Neuronal stem cell (in vitro differentiated cells): ENCODE results near the gene APIP.

Source experiments
- DNase-seq: peaks from one replicate; pipeline ENCODE4 v3.0.0-alpha.2; 2013; ENCODE audit warnings: low spot score
- H2AFZ ChIP-seq: one replicate; pipeline ENCODE4 v1.6.1; 2013; ENCODE audit warnings: mild to moderate bottlenecking, low read length, inconsistent platforms
- H2AK5ac ChIP-seq: 2 replicates; pipeline ENCODE4 v1.6.1; 2013; ENCODE audit warnings: low read depth, mild to moderate bottlenecking, inconsistent platforms, low read length, moderate library complexity, mixed read lengths
- H2BK120ac ChIP-seq: 2 replicates; pipeline ENCODE4 v1.6.1; 2013; ENCODE audit warnings: low read depth, mild to moderate bottlenecking, inconsistent platforms, low read length, moderate library complexity, mixed read lengths
- H2BK12ac ChIP-seq: one replicate; pipeline ENCODE4 v1.6.1; 2013; ENCODE audit warnings: low read length, inconsistent platforms
- H2BK15ac ChIP-seq: 2 replicates; pipeline ENCODE4 v1.6.1; 2013; ENCODE audit warnings: mild to moderate bottlenecking, low read length, inconsistent platforms, mixed read lengths
- H2BK5ac ChIP-seq: one replicate; pipeline ENCODE4 v1.6.1; 2013; ENCODE audit warnings: inconsistent platforms, mild to moderate bottlenecking, low read length, moderate library complexity
- H3K14ac ChIP-seq: one replicate; pipeline ENCODE4 v1.6.1; 2013; ENCODE audit warnings: low read length, inconsistent platforms
- H3K18ac ChIP-seq: 2 replicates; pipeline ENCODE4 v1.6.1; 2013; ENCODE audit warnings: low read length, inconsistent platforms
- H3K23ac ChIP-seq: 2 replicates; pipeline ENCODE4 v1.6.1; 2013; ENCODE audit warnings: low read depth, mild to moderate bottlenecking, mixed read lengths, low read length, inconsistent platforms; ENCODE audit not compliant: poor library complexity
- H3K27ac ChIP-seq: replicated peaks from 3 replicates; pipeline ENCODE4 v1.5.1; 2013; ENCODE audit warnings: low read length, inconsistent platforms
- H3K27me3 ChIP-seq, 3 experiments: 2 replicates each; pipeline ENCODE4 v1.6.1; 2013; ENCODE audit warnings: low read length in 3 of 3, mild to moderate bottlenecking in 2 of 3, inconsistent platforms in 1 of 3, low read depth in 1 of 3, mixed read lengths in 1 of 3, moderate library complexity in 1 of 3; ENCODE audit not compliant: control insufficient read depth in 3 of 3, insufficient read depth in 3 of 3
- H3K36me3 ChIP-seq, 2 donors: replicated peaks in 1 of 2; 2 replicates each; pipeline ENCODE4 v1.6.1; 2013; ENCODE audit warnings: low read length in 2 of 2; ENCODE audit not compliant: control insufficient read depth in 2 of 2, insufficient read depth in 2 of 2
- H3K4ac ChIP-seq: 2 replicates; pipeline ENCODE4 v1.6.1; 2013; ENCODE audit warnings: inconsistent platforms, mild to moderate bottlenecking, low read length, moderate library complexity
- H3K4me1 ChIP-seq, 2 donors: 1 replicate in 1 of 2; 2 replicates in 1 of 2; pipeline ENCODE4 v1.6.1; 2013; ENCODE audit warnings: low read length in 2 of 2, low read depth in 1 of 2; ENCODE audit not compliant: control insufficient read depth in 2 of 2, insufficient read depth in 1 of 2
- H3K4me2 ChIP-seq: one replicate; pipeline ENCODE4 v1.6.1; 2013; ENCODE audit warnings: mild to moderate bottlenecking, low read length, inconsistent platforms; ENCODE audit not compliant: insufficient read depth, poor library complexity, severe bottlenecking
- H3K4me3 ChIP-seq, 2 donors: 2 replicates each; pipeline ENCODE4 v1.5.1; 2013; ENCODE audit warnings: low read length in 2 of 2, mild to moderate bottlenecking in 2 of 2, inconsistent platforms in 1 of 2, moderate library complexity in 1 of 2
- H3K79me1 ChIP-seq: one replicate; pipeline ENCODE4 v1.6.1; 2013; ENCODE audit warnings: low read depth, mild to moderate bottlenecking, inconsistent platforms, low read length, moderate library complexity
- H3K9ac ChIP-seq: one replicate; pipeline ENCODE4 v1.6.1; 2013; ENCODE audit warnings: mild to moderate bottlenecking, low read depth, low read length, inconsistent platforms; ENCODE audit not compliant: poor library complexity
- H3K9me3 ChIP-seq, 2 donors: replicated peaks in 1 of 2; 2 replicates each; pipeline versions ENCODE3 to v1.6.1; 2013; ENCODE audit warnings: low read length in 2 of 2, mild to moderate bottlenecking in 2 of 2, inconsistent platforms in 1 of 2, low read depth in 1 of 2, mixed read lengths in 1 of 2, moderate library complexity in 1 of 2; ENCODE audit not compliant: control insufficient read depth in 2 of 2, insufficient read depth in 1 of 2
- H4K8ac ChIP-seq: one replicate; pipeline ENCODE4 v1.6.1; 2013; ENCODE audit warnings: low read depth, mild to moderate bottlenecking, inconsistent platforms, low read length, moderate library complexity
- H4K91ac ChIP-seq: one replicate; pipeline ENCODE4 v1.6.1; 2013; ENCODE audit warnings: low read length, low read depth, mild to moderate bottlenecking, inconsistent platforms; ENCODE audit not compliant: poor library complexity
- WGBS, 2 donors: extraction: QIAGEN DNeasy Blood & Tissue Kit; methylation state at CpG; one replicate each; pipeline ENCODE4 v1.1.7; 2013; ENCODE audit warnings: missing lambda C conversion rate in 2 of 2, mixed read lengths in 1 of 2; ENCODE audit not compliant: insufficient read length in 2 of 2, insufficient replicate concordance in 1 of 2; ENCODE audit errors: extremely low coverage in 2 of 2; 5-methylcytosine and 5-hydroxymethylcytosine counted together

APIP gene

GRCh38 chr11:34860518-34860917 is 55.7 kb downstream of the APIP start:
- H3K14ac ChIP-seq = no peak overlapping the region
- H3K18ac ChIP-seq = no peak overlapping the region
- H2BK5ac ChIP-seq = no peak overlapping the region
- H2BK15ac ChIP-seq = no peak overlapping the region
- no peak overlapping the region for H3K4me2 ChIP-seq
- no peak overlapping the region for H3K9ac ChIP-seq
- H3K23ac ChIP-seq = no peak overlapping the region
- no peaks in the 10 kb centered on the region for H3K27me3 ChIP-seq
- H3K79me1 ChIP-seq = no peaks in the 10 kb centered on the region
- H4K91ac ChIP-seq = no peak overlapping the region
- no CpG with 5 or more reads among the region's 4 CpGs for WGBS, 2 donors
- H3K9me3 ChIP-seq = no peaks in the 10 kb centered on the region
- H2AFZ ChIP-seq = no peak overlapping the region
- no peaks in the 10 kb centered on the region for H3K36me3 ChIP-seq
- H2BK120ac ChIP-seq = no peak overlapping the region
- H4K8ac ChIP-seq = no peak overlapping the region
- H3K27ac ChIP-seq = no peak overlapping the region
- H2BK12ac ChIP-seq = no peak overlapping the region
- H3K4me3 ChIP-seq = no peak overlapping the region
- no peak for DNase-seq
- no peak overlapping the region for H3K4ac ChIP-seq
- no peak overlapping the region for H2AK5ac ChIP-seq
- H3K4me1 ChIP-seq = no peaks in the 10 kb centered on the region

- no peak overlapping the region for H3K4me3 ChIP-seq
- no peak overlapping the region for H4K8ac ChIP-seq
- no peak overlapping the region for H2BK120ac ChIP-seq
- no peak overlapping the region for H3K18ac ChIP-seq
- no peaks in the 10 kb centered on the region for H3K4me1 ChIP-seq
- no peak overlapping the region for H4K91ac ChIP-seq
- H3K9me3 ChIP-seq = no peaks in the 10 kb centered on the region
- no peak overlapping the region for H3K9ac ChIP-seq
- no peak overlapping the region for H3K4ac ChIP-seq
- H3K27me3 ChIP-seq = no peaks in the 10 kb centered on the region
- H3K23ac ChIP-seq = no peak overlapping the region
- H2BK12ac ChIP-seq = no peak overlapping the region
- no peak overlapping the region for H2AFZ ChIP-seq
- no peak overlapping the region for H2BK15ac ChIP-seq
- no CpG with 5 or more reads among the region's 4 CpGs for WGBS, 2 donors
- no peak overlapping the region for H3K4me2 ChIP-seq
- no peak for DNase-seq
- no peak overlapping the region for H3K27ac ChIP-seq
- H3K14ac ChIP-seq = no peak overlapping the region
- H2BK5ac ChIP-seq = no peak overlapping the region
- no peaks in the 10 kb centered on the region for H3K36me3 ChIP-seq
- H3K79me1 ChIP-seq = no peaks in the 10 kb centered on the region
- no peak overlapping the region for H2AK5ac ChIP-seq
These were observed 56.1 kb downstream of the APIP start for GRCh38 chr11:34860034-34860433.

DNA sequence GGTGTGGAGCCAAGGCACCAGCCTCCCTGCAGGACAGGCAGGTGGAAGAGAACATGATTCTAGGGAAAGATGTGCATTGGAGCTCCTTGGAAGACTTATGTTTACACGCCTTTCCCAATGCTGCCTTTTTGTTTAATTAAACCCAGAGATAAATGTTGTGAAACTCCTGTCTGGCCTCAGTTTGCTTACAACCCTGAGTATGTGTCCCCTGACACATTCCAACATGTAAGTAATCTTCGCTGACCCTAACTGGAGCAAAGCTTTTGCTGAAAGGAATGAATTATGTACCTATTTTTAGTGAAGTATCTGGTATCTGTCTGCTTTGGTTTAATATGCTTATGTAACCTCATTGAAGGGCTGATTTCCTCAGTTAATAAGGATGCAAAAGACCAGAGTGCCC is 56.7 kb downstream of the APIP start:
- no peaks in the 10 kb centered on the region for H3K27me3 ChIP-seq
- no peak overlapping the region for H3K4me2 ChIP-seq
- H2BK5ac ChIP-seq = no peak overlapping the region
- no peak overlapping the region for H2BK12ac ChIP-seq
- H3K4ac ChIP-seq = no peak overlapping the region
- no peak overlapping the region for H2BK15ac ChIP-seq
- no peak overlapping the region for H2AFZ ChIP-seq
- WGBS, 2 donors = no CpG with 5 or more reads among the region's 2 CpGs
- H3K14ac ChIP-seq = no peak overlapping the region
- H2AK5ac ChIP-seq = no peak overlapping the region
- H3K9me3 ChIP-seq = no peaks in the 10 kb centered on the region
- H3K36me3 ChIP-seq = no peaks in the 10 kb centered on the region
- no peak overlapping the region for H4K91ac ChIP-seq
- H3K4me1 ChIP-seq = no peaks in the 10 kb centered on the region
- no peak for DNase-seq
- no peaks in the 10 kb centered on the region for H3K79me1 ChIP-seq
- no peak overlapping the region for H3K18ac ChIP-seq
- no peak overlapping the region for H3K23ac ChIP-seq
- no peak overlapping the region for H2BK120ac ChIP-seq
- no peak overlapping the region for H3K27ac ChIP-seq
- H3K4me3 ChIP-seq = no peak overlapping the region
- H3K9ac ChIP-seq = no peak overlapping the region
- H4K8ac ChIP-seq = no peak overlapping the region

GRCh38 chr11:34857463-34857862 is 58.7 kb downstream of the APIP start:
- no peak overlapping the region for H3K27ac ChIP-seq
- no peak overlapping the region for H3K4me3 ChIP-seq
- no peak overlapping the region for H4K8ac ChIP-seq
- H3K23ac ChIP-seq = no peak overlapping the region
- H2AK5ac ChIP-seq = no peak overlapping the region
- no peak overlapping the region for H3K4ac ChIP-seq
- H3K9me3 ChIP-seq = no peaks in the 10 kb centered on the region
- no peaks in the 10 kb centered on the region for H3K4me1 ChIP-seq
- H4K91ac ChIP-seq = no peak overlapping the region
- no peaks in the 10 kb centered on the region for H3K27me3 ChIP-seq
- no peak for DNase-seq
- no peak overlapping the region for H2BK120ac ChIP-seq
- no peak overlapping the region for H2BK15ac ChIP-seq
- WGBS, 2 donors = no CpG with 5 or more reads among the region's 2 CpGs
- no peaks in the 10 kb centered on the region for H3K79me1 ChIP-seq
- H3K18ac ChIP-seq = no peak overlapping the region
- H3K9ac ChIP-seq = no peak overlapping the region
- H3K4me2 ChIP-seq = no peak overlapping the region
- no peaks in the 10 kb centered on the region for H3K36me3 ChIP-seq
- H3K14ac ChIP-seq = no peak overlapping the region
- no peak overlapping the region for H2BK5ac ChIP-seq
- H2BK12ac ChIP-seq = no peak overlapping the region
- H2AFZ ChIP-seq = no peak overlapping the region
